Heart left ventricle (tissue), 16 donors: ENCODE results near the gene LZTFL1. TPM values are rescaled to one million over a fixed set of nuclear protein-coding genes. Genes with fewer than 3 reads are reported as not detected.

Experiments
- ATAC-seq, 4 donors: fragments of 200-7000 bp; cut with Tn5 transposase; one replicate each; pipeline ENCODE4 v1.9.1; 2020 to 2022; ENCODE audit warnings: moderate library complexity in 4 of 4, mild to moderate bottlenecking in 3 of 4, moderate number of reproducible peaks in 1 of 4
- DNase-seq, 5 donors: peaks; one replicate each; pipeline ENCODE4 v3.0.0-alpha.2; 2020
- H3K27ac ChIP-seq, 12 donors: fragments of 200-600 bp; sonication (generic) in 4 of 12; one replicate each; pipeline versions ENCODE4 v1.5.0 to v1.8.0; 2016 to 2022; ENCODE audit warnings: mild to moderate bottlenecking in 2 of 12
- H3K27me3 ChIP-seq, 9 donors: fragments of 200-600 bp; sonication (generic) in 2 of 9; one replicate each; pipeline versions ENCODE4 v1.5.1 to v1.8.0; 2016 to 2022; ENCODE audit warnings: mild to moderate bottlenecking in 3 of 9
- H3K36me3 ChIP-seq, 9 donors: fragments of 200-600 bp; sonication (generic) in 2 of 9; one replicate each; pipeline versions ENCODE4 v1.5.0 to v1.8.0; 2018 to 2022; ENCODE audit warnings: mild to moderate bottlenecking in 2 of 9
- H3K4me1 ChIP-seq, 12 donors: fragments of 200-600 bp; sonication (generic) in 4 of 12; one replicate each; pipeline versions ENCODE4 v1.5.0 to v1.8.0; 2016 to 2022; ENCODE audit warnings: mild to moderate bottlenecking in 3 of 12
- H3K4me3 ChIP-seq, 12 donors: fragments of 200-600 bp; sonication (generic) in 4 of 12; one replicate each; pipeline versions ENCODE4 v1.5.0 to v1.8.0; 2017 to 2022; ENCODE audit warnings: mild to moderate bottlenecking in 9 of 12, moderate library complexity in 4 of 12
- H3K9me3 ChIP-seq, 12 donors: fragments of 200-600 bp; sonication (generic) in 4 of 12; one replicate each; pipeline versions ENCODE4 v1.5.0 to v1.8.0; 2016 to 2022; ENCODE audit warnings: mild to moderate bottlenecking in 1 of 12
- POLR2A ChIP-seq, 2 donors: fragments of 450-650 bp; IDR thresholded peaks; one replicate each; pipeline ENCODE4 v1.6.1; 2017; ENCODE audit warnings: antibody characterized with exemption in 2 of 2, mild to moderate bottlenecking in 2 of 2, moderate library complexity in 2 of 2
- WGBS, 4 donors: extraction: QIAGEN DNeasy Blood & Tissue Kit in 2 of 4; methylation state at CpG; one replicate each; pipeline versions ENCODE4 v1.1.5 to v1.1.7; 2013 to 2018; 5-methylcytosine and 5-hydroxymethylcytosine counted together
- intact Hi-C, 10 donors: fragments of 100-400 bp; cut with DNase I; formaldehyde crosslinking; loops; one replicate each; pipeline versions ENCODE4 v1.11.1 to v1.14.2; 2022
- polyA plus RNA-seq, 2 donors: library from polyadenylated mRNA; stranded (reverse); fragments of 200-250 nt; gene quantifications; one replicate each; pipeline ENCODE4 v1.2.3, GENCODE V29; 2013
- total RNA-seq, 9 donors: library from RNA; depleted of rRNA in 2 of 9; stranded (reverse); fragments of >200 nt in 2 of 9; fragmentation: NEBNext Ultra II Directional in 3 of 9; extraction: Animal tissue kit (Norgen Biotek cat#: 25700) in 3 of 9; gene quantifications; one replicate each; pipeline versions ENCODE4 v1.1.0 to v1.2.4, GENCODE V29; 2016 to 2023
- TF ChIP-seq, protein P1 (sequence below), 12 donors: fragments of 200-600 bp; sonication (generic) in 4 of 12; IDR thresholded peaks; one replicate each; pipeline versions ENCODE4 v1.5.0 to v1.8.0; 2018 to 2022; ENCODE audit warnings: antibody characterized with exemption in 12 of 12, mild to moderate bottlenecking in 5 of 12
- donor health status: ischemic (EF 13 %, LVEDD 7.1; RV severe dilation, severe dysfunction).
- donor health status: healthy with polysubstance abuse.
- donor health status: DM: no; HTN: yes; CAD: no.
- donor health status: DM: no; HTN: no; CAD: no.
- donor health status: ischemic (EF 25% LVEDD 6.9; RV normal size, moderate dysfunction).
- donor health status: ischemic (EF 25% LVEDD 5.7; RV mildly dilated, moderate dysfunction).
- donor health status: healthy.
- donor health status: DM: yes; HTN: yes; CAD: no.
- donor health status: ischemic (EF 35%, LVEDD 5.7; RV mildly dilated, moderate dysfunction).
- donor health status: nonischemic (EF 11% LVEDD 7.7; RV severe dilation, severe dysfunction).
- donor health status: DM: yes; HTN: yes; CAD: no.
- donor health status: PGD.
- donor health status: ischemic (EF 29% LVEDD 5.4; RV normal size, mild dysfunction).
- donor health status: nonischemic (EF 23%, LVEDD 6.1; RV moderate dilation, normal function).

LZTFL1 gene
- total and polyA plus RNA-seq, 11 donors: 1.7 to 13.1 (median 8.8) TPM

DNA sequence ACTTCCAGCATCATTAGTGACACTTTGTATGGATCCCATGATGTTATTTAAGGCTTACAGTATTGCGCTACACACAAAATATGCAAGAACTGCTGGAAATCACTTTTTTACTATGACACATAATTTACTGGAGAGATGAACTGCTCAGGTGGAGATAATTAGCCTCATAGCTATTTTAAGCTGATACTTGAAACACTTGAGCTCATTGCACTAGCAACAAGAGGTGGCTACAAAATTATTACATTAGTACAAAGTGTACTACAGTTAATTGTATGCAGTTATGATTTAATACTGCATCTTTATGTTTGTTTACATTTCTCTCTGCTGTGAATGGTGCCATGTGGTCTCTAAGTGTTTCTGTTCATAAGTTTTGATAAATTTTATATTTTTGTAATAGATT, 6.5 kb upstream of the LZTFL1 start:
- TF ChIP-seq, protein P1, sequence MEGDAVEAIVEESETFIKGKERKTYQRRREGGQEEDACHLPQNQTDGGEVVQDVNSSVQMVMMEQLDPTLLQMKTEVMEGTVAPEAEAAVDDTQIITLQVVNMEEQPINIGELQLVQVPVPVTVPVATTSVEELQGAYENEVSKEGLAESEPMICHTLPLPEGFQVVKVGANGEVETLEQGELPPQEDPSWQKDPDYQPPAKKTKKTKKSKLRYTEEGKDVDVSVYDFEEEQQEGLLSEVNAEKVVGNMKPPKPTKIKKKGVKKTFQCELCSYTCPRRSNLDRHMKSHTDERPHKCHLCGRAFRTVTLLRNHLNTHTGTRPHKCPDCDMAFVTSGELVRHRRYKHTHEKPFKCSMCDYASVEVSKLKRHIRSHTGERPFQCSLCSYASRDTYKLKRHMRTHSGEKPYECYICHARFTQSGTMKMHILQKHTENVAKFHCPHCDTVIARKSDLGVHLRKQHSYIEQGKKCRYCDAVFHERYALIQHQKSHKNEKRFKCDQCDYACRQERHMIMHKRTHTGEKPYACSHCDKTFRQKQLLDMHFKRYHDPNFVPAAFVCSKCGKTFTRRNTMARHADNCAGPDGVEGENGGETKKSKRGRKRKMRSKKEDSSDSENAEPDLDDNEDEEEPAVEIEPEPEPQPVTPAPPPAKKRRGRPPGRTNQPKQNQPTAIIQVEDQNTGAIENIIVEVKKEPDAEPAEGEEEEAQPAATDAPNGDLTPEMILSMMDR (IDR thresholded peaks at IDR 0.05): no peak
- TF ChIP-seq POLR2A (IDR thresholded peaks at IDR 0.05): no peak
- Histone ChIP-seq H3K27me3 (peaks cover 0 to 17% (median 0%) of the 10 kb centered on the region in 9 donors), H3K4me3 (no peak overlapping the region), H3K4me1 (peaks cover 0 to 8% (median 0%) of the 10 kb centered on the region in 12 donors), H3K36me3 (no peaks in the 10 kb centered on the region), H3K9me3 (no peaks in the 10 kb centered on the region), H3K27ac (no peak overlapping the region)
- intact Hi-C loops: loop anchor here in 1 of 10 donors (10.0 kb wide), 1 partner anchor 226 kb away; no protein-coding TSS in a partner anchor
- ATAC-seq (no peak), DNase-seq (no peak)
- 41 to 92% (median 70%) methylated on average over 1 of the region's 1 CpG for WGBS, 4 donors

DNA sequence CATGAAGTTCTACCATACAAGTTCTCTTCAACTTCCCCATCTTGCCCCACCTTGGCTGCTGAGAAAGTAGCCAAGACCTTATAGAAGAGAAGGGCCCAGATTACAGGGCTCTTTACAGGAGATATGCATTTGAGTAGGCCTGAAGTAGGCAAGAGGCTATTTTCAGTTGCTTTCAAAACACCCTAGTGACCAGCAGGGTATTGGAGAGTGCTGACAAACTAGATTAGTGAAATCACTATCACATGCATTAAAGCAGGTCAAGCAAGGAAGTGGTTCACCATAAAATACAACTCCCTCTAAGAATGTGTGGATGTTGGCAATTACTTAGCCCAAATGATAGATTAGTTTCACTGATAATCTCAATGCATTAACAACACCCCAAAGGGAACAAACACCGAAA, 2.7 kb upstream of the LZTFL1 start:
- WGBS, 4 donors: 89 to 100% (median 95%) methylated on average over 1 of the region's 1 CpG
- intact Hi-C loops: loop anchor here in 3 of 10 donors (5.0 to 10.0 kb wide), 2 partner anchors 230 to 233 kb away; no protein-coding TSS in a partner anchor
- no peak for DNase-seq
- TF ChIP-seq, protein P1 (IDR thresholded peaks at IDR 0.05): no peak
- no peak for TF ChIP-seq POLR2A (IDR thresholded peaks at IDR 0.05)
- ATAC-seq: no peak
- Histone ChIP-seq H3K27ac (no peak overlapping the region), H3K36me3 (no peaks in the 10 kb centered on the region), H3K4me1 (peaks cover 0 to 19% (median 9%) of the 10 kb centered on the region in 12 donors), H3K9me3 (no peaks in the 10 kb centered on the region), H3K27me3 (peaks cover 0 to 9% (median 0%) of the 10 kb centered on the region in 9 donors), H3K4me3 (no peak overlapping the region)

DNA sequence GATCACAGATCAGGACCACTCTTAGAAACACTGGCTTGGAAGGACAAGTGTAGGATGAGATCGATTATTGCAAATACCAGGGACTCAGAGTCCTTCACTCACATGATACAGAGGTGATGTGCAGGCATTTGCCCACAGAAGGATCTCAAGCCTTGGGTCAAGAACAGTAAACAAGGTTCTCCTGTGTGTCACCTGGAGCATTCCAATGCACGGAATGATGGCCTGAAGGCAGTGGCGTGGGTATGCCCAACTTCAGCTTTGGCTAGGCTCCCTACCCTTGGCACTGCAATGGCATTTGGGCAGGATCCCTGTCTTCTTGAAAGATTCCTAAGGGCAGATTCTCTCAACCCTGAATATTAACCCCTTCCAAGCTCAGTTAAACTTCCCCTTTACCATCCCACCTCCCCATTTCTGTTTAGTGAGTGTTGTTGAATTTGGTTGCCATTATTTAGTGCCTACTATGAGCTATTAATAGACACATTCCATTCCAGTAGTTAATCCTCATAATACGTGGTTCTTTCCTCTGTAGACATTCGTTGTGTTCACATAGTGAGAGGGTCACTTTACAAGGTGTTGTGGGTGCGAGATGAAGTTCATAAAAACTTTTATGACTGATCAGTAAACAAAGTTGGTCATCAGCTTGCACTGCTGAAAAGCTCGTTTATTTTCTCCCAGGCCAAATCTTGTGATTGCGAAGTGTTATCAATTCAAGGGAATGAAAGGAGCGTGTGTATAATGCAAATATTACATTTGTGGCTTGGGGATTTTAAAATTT, 1.1 kb upstream of the LZTFL1 start:
- Histone ChIP-seq H3K27me3 (peaks cover 0 to 1% (median 0%) of the 10 kb centered on the region in 9 donors), H3K9me3 (no peaks in the 10 kb centered on the region), H3K27ac (no peak overlapping the region), H3K36me3 (no peaks in the 10 kb centered on the region), H3K4me1 (peaks cover 0 to 16% (median 8%) of the 10 kb centered on the region in 12 donors), H3K4me3 (no peak overlapping the region)
- ATAC-seq (no peak), DNase-seq (no peak)
- intact Hi-C loops: loop anchor here in 3 of 10 donors (5.0 to 10.0 kb wide), 2 partner anchors 232 to 234 kb away; no protein-coding TSS in a partner anchor
- 76 to 85% (median 83%) methylated on average over 9 of the region's 9 CpGs for WGBS, 4 donors
- TF ChIP-seq, protein P1 (IDR thresholded peaks at IDR 0.05): no peak
- no peak for TF ChIP-seq POLR2A (IDR thresholded peaks at IDR 0.05)

DNA sequence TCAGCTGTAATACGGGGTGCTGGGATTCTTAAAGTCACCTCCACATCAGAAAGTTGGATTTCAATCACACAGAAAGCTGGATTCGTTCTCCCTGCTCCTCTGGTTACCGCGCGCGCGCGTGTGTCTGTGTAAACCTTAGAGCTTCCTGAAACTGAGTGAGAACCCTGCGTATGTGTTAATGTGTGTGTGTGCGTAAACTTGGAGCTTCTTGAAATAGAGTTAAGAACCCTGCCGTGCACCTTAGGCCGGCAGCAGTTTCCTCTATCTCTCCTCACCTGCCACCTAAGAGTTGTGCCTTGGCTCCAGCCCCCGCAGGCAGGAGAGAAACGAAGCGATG, 531 bp downstream of the LZTFL1 start:
- intact Hi-C loops: loop anchor here in 3 of 10 donors (5.0 to 10.0 kb wide), 2 partner anchors 233 to 236 kb away; no protein-coding TSS in a partner anchor
- H3K4me3 ChIP-seq: peak overlapping the region; percentile 67 to 98 (median 86)
- ATAC-seq (peak in 3 of 4 donors; percentile 25 to 38 (median 32)), DNase-seq (peak in 1 of 5 donors; percentile 24)
- TF ChIP-seq, protein P1 (IDR thresholded peaks at IDR 0.05): no peak
- no peak for TF ChIP-seq POLR2A (IDR thresholded peaks at IDR 0.05)
- H3K36me3 ChIP-seq: peaks cover 0 to 12% (median 3%) of the 10 kb centered on the region in 9 donors
- no peaks in the 10 kb centered on the region for H3K27me3 ChIP-seq
- peaks cover 0 to 16% (median 8%) of the 10 kb centered on the region in 12 donors for H3K4me1 ChIP-seq
- WGBS, 4 donors: 0 to 1% (median 1%) methylated on average over 14 to 15 of the region's 15 CpGs
- no peaks in the 10 kb centered on the region for H3K9me3 ChIP-seq
- H3K27ac ChIP-seq: peak overlapping the region in 7 of 12 donors; percentile 17 to 53 (median 38)
